ENCODE data around the gene CORT. TPM values are rescaled to one million over a fixed set of nuclear protein-coding genes. Genes with fewer than 3 reads are reported as not detected.
A peak's percentile ranks its signal among the peaks of the same experiment; 100 is the strongest.

Gene CORT
- polyA plus RNA-seq, 1 donor (not counting 4 experiments of a cell fraction or from before 2014, with no cell fraction given) = 0.17 TPM

- H3K9me3 ChIP-seq (ENCODE audit: control insufficient read depth, low read depth, low read length) = no peaks in the 10 kb centered on the region
- FAIRE-seq (no peak), DNase-seq (ENCODE audit: low read depth, low spot score) (no peak)
- no peak overlapping the region for H3K9ac ChIP-seq (ENCODE audit: control insufficient read depth, extremely low read depth, insufficient read depth, low read length)
- TF ChIP-seq CTCF (optimal IDR thresholded peaks at IDR 0.05 in 1 of 3, IDR thresholded peaks at IDR 0.05 in 1 of 3, conservative IDR thresholded peaks at IDR 0.05 in 1 of 3; ENCODE audit: extremely low read depth in 1 of 3, insufficient read depth in 2 of 3, low read length in 3 of 3) = no peak
- no peak for TF ChIP-seq EZH2 (IDR thresholded peaks at IDR 0.05; ENCODE audit: low read length)
- H3K4me2 ChIP-seq (ENCODE audit: control insufficient read depth, extremely low read depth, insufficient read depth, low read depth, low read length) = no peak overlapping the region
- H3K27me3 ChIP-seq (ENCODE audit: control insufficient read depth, extremely low read depth, insufficient read depth, low read length) = no peaks in the 10 kb centered on the region
- no peaks in the 10 kb centered on the region for H3K36me3 ChIP-seq (ENCODE audit: control insufficient read depth in 2 of 2, extremely low read depth in 1 of 2, insufficient read depth in 2 of 2, low read length in 2 of 2)
- H3K27ac ChIP-seq (ENCODE audit: control insufficient read depth, insufficient read depth, low read length) = no peak overlapping the region
- dilution Hi-C loops (cut with MboI; ENCODE audit: extremely low pct_ligation_motif_present, low sequenced_read_pairs) = no loop called here
- H3K9me1 ChIP-seq (ENCODE audit: control insufficient read depth, extremely low read depth, insufficient read depth, low read length) = no peaks in the 10 kb centered on the region
- H3K4me1 ChIP-seq (ENCODE audit: control insufficient read depth, extremely low read depth, insufficient read depth, low read length) = peaks cover 12% of the 10 kb centered on the region
- H3K79me2 ChIP-seq (ENCODE audit: control insufficient read depth, insufficient read depth, low read length) = no peaks in the 10 kb centered on the region
- no peaks in the 10 kb centered on the region for H4K20me1 ChIP-seq (ENCODE audit: control insufficient read depth, extremely low read depth, insufficient read depth, low read length)
- H3K4me3 ChIP-seq (ENCODE audit: control insufficient read depth in 2 of 3, extremely low read depth in 1 of 3, insufficient read depth in 2 of 3, low read depth in 1 of 3, low read length in 3 of 3) = no peak overlapping the region
- H2AFZ ChIP-seq (ENCODE audit: control insufficient read depth, low read length) = no peak overlapping the region
These were observed 454 bp downstream of the CORT start for GRCh38 chr1:10450156-10450814.

- dilution Hi-C loops (cut with MboI; ENCODE audit: extremely low pct_ligation_motif_present, low sequenced_read_pairs) = no loop called here
- H3K79me2 ChIP-seq (ENCODE audit: control insufficient read depth, insufficient read depth, low read length) = no peaks in the 10 kb centered on the region
- no peaks in the 10 kb centered on the region for H3K9me1 ChIP-seq (ENCODE audit: control insufficient read depth, extremely low read depth, insufficient read depth, low read length)
- H3K27me3 ChIP-seq (ENCODE audit: control insufficient read depth, extremely low read depth, insufficient read depth, low read length) = no peaks in the 10 kb centered on the region
- no peak overlapping the region for H2AFZ ChIP-seq (ENCODE audit: control insufficient read depth, low read length)
- peaks cover 12% of the 10 kb centered on the region for H3K4me1 ChIP-seq (ENCODE audit: control insufficient read depth, extremely low read depth, insufficient read depth, low read length)
- TF ChIP-seq CTCF (optimal IDR thresholded peaks at IDR 0.05 in 1 of 3, IDR thresholded peaks at IDR 0.05 in 1 of 3, conservative IDR thresholded peaks at IDR 0.05 in 1 of 3; ENCODE audit: extremely low read depth in 1 of 3, insufficient read depth in 2 of 3, low read length in 3 of 3) (no peak), EZH2 (IDR thresholded peaks at IDR 0.05; ENCODE audit: low read length) (no peak)
- no peak overlapping the region for H3K27ac ChIP-seq (ENCODE audit: control insufficient read depth, insufficient read depth, low read length)
- FAIRE-seq (no peak), DNase-seq (ENCODE audit: low read depth, low spot score) (no peak)
- H4K20me1 ChIP-seq (ENCODE audit: control insufficient read depth, extremely low read depth, insufficient read depth, low read length) = no peaks in the 10 kb centered on the region
- H3K4me2 ChIP-seq (ENCODE audit: control insufficient read depth, extremely low read depth, insufficient read depth, low read depth, low read length) = peak overlapping the region; percentile 75
- no peaks in the 10 kb centered on the region for H3K9me3 ChIP-seq (ENCODE audit: control insufficient read depth, low read depth, low read length)
- no peak overlapping the region for H3K9ac ChIP-seq (ENCODE audit: control insufficient read depth, extremely low read depth, insufficient read depth, low read length)
- no peaks in the 10 kb centered on the region for H3K36me3 ChIP-seq (ENCODE audit: control insufficient read depth in 2 of 2, extremely low read depth in 1 of 2, insufficient read depth in 2 of 2, low read length in 2 of 2)
- no peak overlapping the region for H3K4me3 ChIP-seq (ENCODE audit: control insufficient read depth in 2 of 3, extremely low read depth in 1 of 3, insufficient read depth in 2 of 3, low read depth in 1 of 3, low read length in 3 of 3)
These were observed 1.0 kb downstream of the CORT start for GRCh38 chr1:10450836-10451235.

All from keratinocyte (primary cell).